Mesothelial cell of epicardium (in vitro differentiated cells): Measurements from ENCODE around the gene ZFP36L1. TPM values are rescaled to one million over a fixed set of nuclear protein-coding genes. Genes with fewer than 3 reads are reported as not detected.

Source experiments
- DNase-seq, 2 experiments: peaks; one replicate each; pipeline ENCODE4 v3.0.0; 2021; ENCODE audit warnings: low spot score in 2 of 2; ENCODE audit not compliant: unreplicated experiment in 2 of 2
- H3K27ac Mint-ChIP-seq: 2 replicates; pipeline ENCODE4 v1.8.0; 2021; ENCODE audit warnings: mixed read lengths
- H3K27me3 Mint-ChIP-seq: 2 replicates; pipeline ENCODE4 v1.8.0; 2021; ENCODE audit warnings: low read depth, mixed read lengths
- H3K36me3 Mint-ChIP-seq: 2 replicates; pipeline ENCODE4 v1.8.0; 2021; ENCODE audit warnings: mixed read lengths
- H3K4me1 Mint-ChIP-seq: 2 replicates; pipeline ENCODE4 v1.8.0; 2021; ENCODE audit warnings: mixed read lengths
- H3K4me3 Mint-ChIP-seq: 2 replicates; pipeline ENCODE4 v1.8.0; 2021; ENCODE audit warnings: mild to moderate bottlenecking, moderate library complexity, mixed read lengths
- H3K9me3 Mint-ChIP-seq: 2 replicates; pipeline ENCODE4 v1.8.0; 2021; ENCODE audit warnings: mixed read lengths
- total RNA-seq: library from RNA; stranded (reverse); gene quantifications from 3 replicates; pipeline ENCODE4 v1.2.1, GENCODE V29; 2021
- TF ChIP-seq, protein P1 (sequence below): fragments of 200-600 bp; sonication (generic); IDR thresholded peaks from one replicate; pipeline ENCODE4 v1.5.0; 2021; ENCODE audit warnings: antibody characterized with exemption; ENCODE audit not compliant: unreplicated experiment

Gene ZFP36L1
- total RNA-seq, 1 donor from 2014 or later = 377 TPM

DNA sequence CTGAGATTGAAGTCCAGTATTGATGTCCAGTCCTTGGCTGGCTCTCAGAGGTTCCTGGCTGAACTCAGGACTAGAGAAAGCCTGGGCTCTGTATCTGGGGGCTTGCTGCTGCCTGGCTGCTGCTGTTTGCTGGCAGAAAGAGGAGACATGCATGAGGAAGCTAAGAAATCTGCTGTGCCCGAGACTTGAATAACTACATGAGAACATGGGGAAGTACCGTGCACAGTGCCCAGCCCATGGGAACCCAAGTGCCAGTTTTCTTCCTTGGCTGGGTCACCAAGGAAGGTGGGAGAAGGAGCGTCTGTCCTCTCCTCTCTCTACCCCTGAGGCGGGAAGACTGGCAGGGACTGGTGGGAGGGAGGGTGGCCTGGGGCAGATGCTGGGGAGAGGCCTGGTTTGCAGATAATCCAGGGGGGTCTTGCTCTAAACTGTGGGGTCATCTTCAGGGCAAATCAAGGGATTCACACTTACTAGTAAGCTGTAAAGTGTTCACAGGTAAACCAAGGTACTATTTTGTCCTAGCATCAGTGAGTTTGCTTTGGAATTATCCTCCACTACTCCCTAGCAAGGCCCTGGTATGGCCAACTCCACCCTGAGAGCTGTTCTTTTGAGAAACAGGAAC lies 13.8 kb upstream of the ZFP36L1 start:
- Mint-ChIP-seq H3K4me1 (peaks cover 30% of the 10 kb centered on the region), H3K9me3 (peaks cover 25% of the 10 kb centered on the region), H3K36me3 (peaks cover 27% of the 10 kb centered on the region), H3K27me3 (no peaks in the 10 kb centered on the region), H3K27ac (peak overlapping the region; percentile 90), H3K4me3 (no peak overlapping the region)
- TF ChIP-seq, protein P1, sequence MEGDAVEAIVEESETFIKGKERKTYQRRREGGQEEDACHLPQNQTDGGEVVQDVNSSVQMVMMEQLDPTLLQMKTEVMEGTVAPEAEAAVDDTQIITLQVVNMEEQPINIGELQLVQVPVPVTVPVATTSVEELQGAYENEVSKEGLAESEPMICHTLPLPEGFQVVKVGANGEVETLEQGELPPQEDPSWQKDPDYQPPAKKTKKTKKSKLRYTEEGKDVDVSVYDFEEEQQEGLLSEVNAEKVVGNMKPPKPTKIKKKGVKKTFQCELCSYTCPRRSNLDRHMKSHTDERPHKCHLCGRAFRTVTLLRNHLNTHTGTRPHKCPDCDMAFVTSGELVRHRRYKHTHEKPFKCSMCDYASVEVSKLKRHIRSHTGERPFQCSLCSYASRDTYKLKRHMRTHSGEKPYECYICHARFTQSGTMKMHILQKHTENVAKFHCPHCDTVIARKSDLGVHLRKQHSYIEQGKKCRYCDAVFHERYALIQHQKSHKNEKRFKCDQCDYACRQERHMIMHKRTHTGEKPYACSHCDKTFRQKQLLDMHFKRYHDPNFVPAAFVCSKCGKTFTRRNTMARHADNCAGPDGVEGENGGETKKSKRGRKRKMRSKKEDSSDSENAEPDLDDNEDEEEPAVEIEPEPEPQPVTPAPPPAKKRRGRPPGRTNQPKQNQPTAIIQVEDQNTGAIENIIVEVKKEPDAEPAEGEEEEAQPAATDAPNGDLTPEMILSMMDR = no peak
- no peak for DNase-seq

DNA sequence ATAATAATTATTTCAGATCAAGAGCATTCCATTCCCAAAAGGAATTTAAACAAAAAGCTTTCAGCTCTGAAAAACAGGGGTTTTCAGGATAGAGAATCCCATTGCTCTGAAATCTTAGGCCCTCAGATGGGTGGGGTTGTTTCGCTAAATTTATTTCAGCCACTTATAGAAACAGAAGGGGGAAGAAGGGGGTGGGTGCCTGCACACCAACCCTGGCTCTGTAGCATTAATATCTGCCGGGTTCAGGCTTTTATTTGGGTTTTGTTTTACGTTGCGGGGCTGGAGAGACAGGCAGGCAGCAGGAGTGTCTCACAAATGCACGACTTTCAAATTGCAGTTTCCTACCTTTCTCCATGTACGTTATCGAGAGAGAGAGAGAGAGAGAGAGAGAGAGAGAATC lies 12.5 kb upstream of the ZFP36L1 start:
- TF ChIP-seq, protein P1 = no peak
- peaks cover 30% of the 10 kb centered on the region for H3K4me1 Mint-ChIP-seq
- no peaks in the 10 kb centered on the region for H3K27me3 Mint-ChIP-seq
- peaks cover 33% of the 10 kb centered on the region for H3K36me3 Mint-ChIP-seq
- H3K4me3 Mint-ChIP-seq = no peak overlapping the region
- peaks cover 32% of the 10 kb centered on the region for H3K9me3 Mint-ChIP-seq
- DNase-seq = peak in 1 of 2 experiments; percentile 25
- H3K27ac Mint-ChIP-seq = peak overlapping the region; percentile 86

GRCh38 chr14:68801631-68802030 lies 8.8 kb upstream of the ZFP36L1 start:
- H3K36me3 Mint-ChIP-seq = peaks cover 46% of the 10 kb centered on the region
- no peaks in the 10 kb centered on the region for H3K27me3 Mint-ChIP-seq
- H3K4me3 Mint-ChIP-seq = no peak overlapping the region
- DNase-seq = no peak
- peaks cover 46% of the 10 kb centered on the region for H3K9me3 Mint-ChIP-seq
- TF ChIP-seq, protein P1 = no peak
- H3K4me1 Mint-ChIP-seq = peaks cover 27% of the 10 kb centered on the region
- H3K27ac Mint-ChIP-seq = no peak overlapping the region

DNA sequence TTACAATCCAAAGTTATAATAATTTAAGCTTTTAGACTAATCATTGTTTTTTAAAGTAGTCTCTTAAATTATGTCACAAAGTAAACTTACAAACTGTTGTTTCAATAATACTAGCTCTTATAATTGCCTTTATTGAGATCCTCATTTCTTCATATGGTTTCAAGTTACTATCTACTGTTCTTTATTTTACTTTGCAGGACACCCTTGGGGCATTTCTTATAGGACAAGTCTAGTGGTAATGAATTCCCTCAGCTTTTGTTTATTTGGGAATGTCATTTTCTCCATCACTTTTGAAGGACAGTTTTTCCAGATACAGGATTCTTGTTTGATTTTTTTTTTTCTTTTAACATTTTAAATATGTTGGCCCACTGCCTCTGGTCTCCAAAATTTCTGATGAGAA lies 8.1 kb upstream of the ZFP36L1 start:
- Mint-ChIP-seq H3K9me3 (peaks cover 46% of the 10 kb centered on the region), H3K27me3 (no peaks in the 10 kb centered on the region), H3K4me3 (no peak overlapping the region), H3K36me3 (peaks cover 46% of the 10 kb centered on the region), H3K4me1 (peaks cover 29% of the 10 kb centered on the region), H3K27ac (no peak overlapping the region)
- TF ChIP-seq, protein P1 = no peak
- no peak for DNase-seq

- TF ChIP-seq, protein P1 = no peak
- peaks cover 46% of the 10 kb centered on the region for H3K9me3 Mint-ChIP-seq
- no peak overlapping the region for H3K27ac Mint-ChIP-seq
Measured at GRCh38 chr14:68800390-68800789, 7.5 kb upstream of the ZFP36L1 start.

More at GRCh38 chr14:68800390-68800789, 7.5 kb upstream of the ZFP36L1 start:
- Mint-ChIP-seq H3K4me1 (peaks cover 25% of the 10 kb centered on the region), H3K27me3 (no peaks in the 10 kb centered on the region), H3K4me3 (no peak overlapping the region), H3K36me3 (peaks cover 44% of the 10 kb centered on the region)
- peak in 1 of 2 experiments; percentile 11 for DNase-seq
